H1 (cell line): ENCODE data around the gene CAMK2D. TPM values are rescaled to one million over a fixed set of nuclear protein-coding genes. Genes with fewer than 3 reads are reported as not detected.

ENCODE experiments used
- CTCF ChIA-PET: fragments of 300-600 bp; sonication (Branson Sonifier 250); formaldehyde crosslinking; loops from one replicate; lab custom pipeline; 2021; ENCODE audit not compliant: partially characterized antibody; lab: Charles Lee
- POLR2A ChIA-PET: fragments of 300-600 bp; sonication (Branson Sonifier 250); formaldehyde crosslinking; loops from one replicate; lab custom pipeline; 2021; ENCODE audit warnings: inconsistent platforms; ENCODE audit not compliant: partially characterized antibody; lab: Charles Lee
- DNase-seq, 2 experiments: peaks; one replicate each; pipeline versions ENCODE4 v3.0.0 to v3.0.0-alpha.2; 2010 to 2022; ENCODE audit warnings: low spot score in 2 of 2, low read depth in 1 of 2, mixed read lengths in 1 of 2
- FAIRE-seq: peaks from 2 replicates; lab custom pipeline; 2011; peaks lifted over from hg19 to GRCh38; lab: Jason Lieb, UNC
- H2AFZ ChIP-seq: 2 replicates; pipeline ENCODE4 v1.8.1; 2012; ENCODE audit warnings: low read length, inconsistent platforms
- H2AK5ac ChIP-seq: 2 replicates; pipeline ENCODE4 v1.6.1; 2013; ENCODE audit warnings: low read depth, low read length
- H2BK120ac ChIP-seq: replicated peaks from 2 replicates; pipeline ENCODE3; 2013; ENCODE audit warnings: low read depth, low read length, inconsistent platforms
- H2BK12ac ChIP-seq: 2 replicates; pipeline ENCODE4 v1.6.1; 2013; ENCODE audit warnings: low read depth, low read length
- H2BK15ac ChIP-seq: 2 replicates; pipeline ENCODE4 v1.6.1; 2013; ENCODE audit warnings: low read length
- H2BK20ac ChIP-seq: 2 replicates; pipeline ENCODE4 v1.6.1; 2013; ENCODE audit warnings: low read length
- H2BK5ac ChIP-seq: 2 replicates; pipeline ENCODE4 v1.6.1; 2013; ENCODE audit warnings: low read depth, low read length
- H3K14ac ChIP-seq: 2 replicates; pipeline ENCODE4 v1.6.1; 2013; ENCODE audit warnings: inconsistent platforms; ENCODE audit not compliant: insufficient read length
- H3K18ac ChIP-seq: 2 replicates; pipeline ENCODE4 v1.6.1; 2013; ENCODE audit warnings: low read length; ENCODE audit errors: extremely low read depth
- H3K23ac ChIP-seq: 2 replicates; pipeline ENCODE4 v1.6.1; 2013; ENCODE audit warnings: inconsistent platforms; ENCODE audit not compliant: insufficient read length
- H3K23me2 ChIP-seq: 2 replicates; pipeline ENCODE4 v1.6.1; 2013; ENCODE audit warnings: low read depth, low read length
- H3K27ac ChIP-seq: 2 replicates; pipeline ENCODE4 v1.6.1; 2011; ENCODE audit warnings: low read depth, low read length, inconsistent platforms
- H3K27me3 ChIP-seq, 4 experiments: replicated peaks in 1 of 4; 1 replicate in 1 of 4; 2 replicates in 3 of 4; pipeline versions ENCODE4 v1.6.1 to v1.8.1; 2011 to 2013; ENCODE audit warnings: low read length in 3 of 4, mild to moderate bottlenecking in 3 of 4, inconsistent platforms in 2 of 4, mixed read lengths in 2 of 4, moderate library complexity in 1 of 4; ENCODE audit not compliant: control insufficient read depth in 3 of 4, insufficient read depth in 3 of 4; ENCODE audit errors: extremely low read depth in 1 of 4
- H3K36me3 ChIP-seq, 4 experiments: 2 replicates each; pipeline versions ENCODE4 v1.6.1 to v1.8.1; 2011 to 2013; ENCODE audit warnings: mild to moderate bottlenecking in 4 of 4, low read length in 3 of 4, moderate library complexity in 2 of 4, control low read depth in 1 of 4, inconsistent platforms in 1 of 4; ENCODE audit not compliant: insufficient read depth in 4 of 4, control insufficient read depth in 2 of 4
- H3K4ac ChIP-seq: replicated peaks from 2 replicates; pipeline ENCODE3; 2013; ENCODE audit warnings: low read length, low read depth, mixed read lengths, inconsistent platforms; ENCODE audit not compliant: insufficient read length
- H3K4me1 ChIP-seq, 4 experiments: replicated peaks in 1 of 4; 1 replicate in 1 of 4; 2 replicates in 3 of 4; pipeline versions ENCODE4 v1.6.1 to v1.8.1; 2011 to 2013; ENCODE audit warnings: low read length in 3 of 4, inconsistent platforms in 2 of 4, mixed read lengths in 1 of 4; ENCODE audit not compliant: insufficient read depth in 4 of 4, control insufficient read depth in 3 of 4
- H3K4me2 ChIP-seq, 2 experiments: 2 replicates each; pipeline versions ENCODE4 v1.6.1 to v1.8.1; 2011 to 2013; ENCODE audit warnings: low read depth in 2 of 2, low read length in 2 of 2, control low read depth in 1 of 2, inconsistent platforms in 1 of 2, mild to moderate bottlenecking in 1 of 2; ENCODE audit not compliant: insufficient read depth in 1 of 2
- H3K4me3 ChIP-seq, 4 experiments: fragments of 200-600, 300-600 bp in 1 of 4; sonication (generic), shearing (Covaris generic), sonication (Bioruptor Twin) in 1 of 4; 2 replicates each; pipeline versions ENCODE4 v1.5.1 to v1.8.1; 2011 to 2016; ENCODE audit warnings: low read length in 4 of 4, low read depth in 3 of 4, control low read depth in 2 of 4, inconsistent platforms in 2 of 4, mild to moderate bottlenecking in 2 of 4, mixed read lengths in 1 of 4, moderate library complexity in 1 of 4; ENCODE audit not compliant: insufficient read depth in 2 of 4; ENCODE audit errors: extremely low read depth in 1 of 4
- H3K56ac ChIP-seq: replicated peaks from 2 replicates; pipeline ENCODE3; 2013; ENCODE audit warnings: low read depth, mild to moderate bottlenecking, mixed read lengths, low read length, inconsistent platforms; ENCODE audit not compliant: insufficient read length
- H3K79me1 ChIP-seq: 2 replicates; pipeline ENCODE4 v1.6.1; 2013; ENCODE audit warnings: low read depth, low read length, control low read depth
- H3K79me2 ChIP-seq, 2 experiments: 2 replicates each; pipeline versions ENCODE4 v1.6.1 to v1.8.1; 2012 to 2013; ENCODE audit warnings: low read length in 2 of 2, mild to moderate bottlenecking in 2 of 2, inconsistent platforms in 1 of 2; ENCODE audit not compliant: insufficient read depth in 2 of 2, control insufficient read depth in 1 of 2
- H3K9ac ChIP-seq, 4 experiments: replicated peaks in 1 of 4; 1 replicate in 1 of 4; 2 replicates in 3 of 4; pipeline versions ENCODE4 v1.6.1 to v1.8.1; 2011 to 2013; ENCODE audit warnings: low read depth in 3 of 4, low read length in 3 of 4, control low read depth in 2 of 4, mild to moderate bottlenecking in 2 of 4, moderate library complexity in 2 of 4, inconsistent platforms in 1 of 4; ENCODE audit errors: extremely low read depth in 1 of 4
- H3K9me3 ChIP-seq, 2 experiments: 2 replicates each; pipeline versions ENCODE4 v1.6.1 to v1.8.1; 2012 to 2013; ENCODE audit warnings: mild to moderate bottlenecking in 2 of 2, moderate library complexity in 2 of 2, control low read depth in 1 of 2, inconsistent platforms in 1 of 2, low read depth in 1 of 2, low read length in 1 of 2, mixed read lengths in 1 of 2; ENCODE audit not compliant: insufficient read depth in 2 of 2
- H4K20me1 ChIP-seq, 2 experiments: replicated peaks in 1 of 2; 2 replicates each; pipeline versions ENCODE3 to v1.8.1; 2011 to 2013; ENCODE audit warnings: inconsistent platforms in 2 of 2, low read length in 2 of 2, mild to moderate bottlenecking in 1 of 2; ENCODE audit not compliant: insufficient read depth in 2 of 2, control insufficient read depth in 1 of 2
- H4K5ac ChIP-seq: 2 replicates; pipeline ENCODE4 v1.6.1; 2013; ENCODE audit warnings: low read length, low read depth, mixed read lengths, inconsistent platforms; ENCODE audit not compliant: insufficient read length
- H4K8ac ChIP-seq: 2 replicates; pipeline ENCODE4 v1.8.0; 2013; ENCODE audit warnings: mild to moderate bottlenecking, moderate library complexity, low read length, inconsistent platforms; ENCODE audit not compliant: insufficient read depth; ENCODE audit errors: extremely low read depth
- H4K91ac ChIP-seq: replicated peaks from 2 replicates; pipeline ENCODE3; 2013; ENCODE audit warnings: low read length, mixed read lengths, inconsistent platforms; ENCODE audit not compliant: insufficient read length
- CBX5 ChIP-seq: fragments of 300-800, 300-1000 bp; sonication (generic); IDR thresholded peaks from 2 replicates; pipeline ENCODE4 v1.7.1; 2016; ENCODE audit warnings: antibody characterized with exemption, low read length, low read depth
- CEBPB ChIP-seq: IDR thresholded peaks from 2 replicates; pipeline ENCODE4 v1.6.1; 2012; ENCODE audit warnings: low read depth, low read length
- CHD2 ChIP-seq: IDR thresholded peaks from 2 replicates; pipeline ENCODE4 v1.6.1; 2012; ENCODE audit warnings: low read length, improper control_type of control experiment
- GTF2F1 ChIP-seq: IDR thresholded peaks from 2 replicates; pipeline ENCODE4 v1.6.1; 2012; ENCODE audit warnings: low read depth, low read length, improper control_type of control experiment, borderline replicate concordance
- HDAC6 ChIP-seq: IDR thresholded peaks from one replicate; pipeline ENCODE4 v1.7.1; 2012; ENCODE audit warnings: low read depth, mild to moderate bottlenecking, inconsistent platforms, low read length, moderate library complexity
- NANOG ChIP-seq: IDR thresholded peaks from 2 replicates; pipeline ENCODE4 v1.6.1; 2011; ENCODE audit warnings: low read length, low read depth, mild to moderate bottlenecking, inconsistent platforms; ENCODE audit not compliant: insufficient read depth, poor library complexity, severe bottlenecking
- SUZ12 ChIP-seq: fragments of 200-600 bp; sonication (generic); IDR thresholded peaks from 2 replicates; pipeline ENCODE4 v1.6.1; 2012; ENCODE audit warnings: mild to moderate bottlenecking, inconsistent platforms, low read length, moderate library complexity, mixed read lengths
- WGBS, 2 experiments: shearing (Covaris generic) in 1 of 2; methylation state at CpG; one replicate each; pipeline versions ENCODE4 v1.1.6 to v1.1.7; 2013 to 2015; ENCODE audit warnings: low lambda C conversion rate in 2 of 2, mixed read lengths in 2 of 2, inconsistent platforms in 1 of 2, low coverage in 1 of 2, missing lambda C conversion rate in 1 of 2; ENCODE audit not compliant: insufficient replicate concordance in 2 of 2, insufficient coverage in 1 of 2, insufficient read length in 1 of 2; ENCODE audit errors: extremely low coverage in 1 of 2, missing lambda C conversion rate in 1 of 2; 5-methylcytosine and 5-hydroxymethylcytosine counted together
- polyA plus RNA-seq, 7 experiments: library from polyadenylated mRNA; depleted of rRNA in 3 of 7; stranded (reverse) in 5 of 7; unstranded in 2 of 7; fragments of >200 nt in 5 of 7; fragments of 200-250 nt in 2 of 7; gene quantifications; 1 replicate in 5 of 7; 2 replicates in 1 of 7; 4 replicates in 1 of 7; pipeline versions ENCODE4 v1.2.1 to v1.2.3, GENCODE V29; 2011 to 2013; ENCODE audit warnings: missing spikeins in 2 of 7, mixed read lengths in 2 of 7
- total RNA-seq: library from RNA; stranded (reverse); fragmentation: NEBNext Ultra II Directional; extraction: Animal tissue kit (Norgen Biotek cat#: 25700); gene quantifications from 2 replicates; pipeline ENCODE4 v1.2.1, GENCODE V29; 2021
- TF ChIP-seq, protein P1 (sequence below): IDR thresholded peaks from 2 replicates; pipeline ENCODE4 v1.6.1; 2012; ENCODE audit warnings: low read length, inconsistent platforms
- TF ChIP-seq, protein P2 (sequence below), 3 experiments: IDR thresholded peaks; 1 replicate in 2 of 3; 2 replicates in 1 of 3; pipeline versions ENCODE4 v1.5.1 to v1.6.1; 2011; ENCODE audit warnings: low read length in 3 of 3, mild to moderate bottlenecking in 3 of 3, inconsistent platforms in 2 of 3, low read depth in 1 of 3, moderate library complexity in 1 of 3; ENCODE audit not compliant: insufficient read depth in 1 of 3; ENCODE audit errors: control extremely low read depth in 1 of 3

Gene CAMK2D
- total and polyA plus RNA-seq, 2 of the 8 experiments (the other 6 are each of a cell fraction or from before 2014, with no cell fraction given) = 3.2 to 7.0 TPM

DNA sequence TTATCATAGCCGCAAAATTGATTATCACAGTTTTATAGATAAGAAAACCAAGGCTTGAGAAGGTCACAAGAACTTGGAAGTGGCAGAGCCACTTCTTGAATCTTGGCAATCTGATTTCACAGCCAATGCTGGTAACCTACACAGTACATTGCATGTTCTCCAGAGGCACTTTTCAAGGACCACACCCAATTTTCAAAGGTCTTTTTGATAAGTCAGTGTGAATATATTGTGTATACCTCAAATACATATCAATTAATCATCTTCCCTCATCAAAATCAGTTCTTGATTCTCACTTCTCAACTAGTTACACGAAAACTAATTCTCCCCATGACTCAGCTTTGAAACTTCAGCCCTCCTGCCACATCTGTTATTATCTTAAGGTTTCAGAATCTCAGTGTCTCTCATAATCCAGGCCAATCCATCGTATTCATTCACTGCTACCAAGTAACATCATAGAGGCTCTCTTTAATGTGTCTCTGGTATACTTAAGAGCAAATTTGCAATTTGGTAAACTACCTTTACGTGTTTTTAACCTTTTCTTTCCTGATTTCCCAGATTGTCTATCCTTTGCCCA lies 16.8 kb downstream of the CAMK2D start:
- TF ChIP-seq HDAC6 = no peak
- no peak for TF ChIP-seq GTF2F1
- TF ChIP-seq, protein P1, sequence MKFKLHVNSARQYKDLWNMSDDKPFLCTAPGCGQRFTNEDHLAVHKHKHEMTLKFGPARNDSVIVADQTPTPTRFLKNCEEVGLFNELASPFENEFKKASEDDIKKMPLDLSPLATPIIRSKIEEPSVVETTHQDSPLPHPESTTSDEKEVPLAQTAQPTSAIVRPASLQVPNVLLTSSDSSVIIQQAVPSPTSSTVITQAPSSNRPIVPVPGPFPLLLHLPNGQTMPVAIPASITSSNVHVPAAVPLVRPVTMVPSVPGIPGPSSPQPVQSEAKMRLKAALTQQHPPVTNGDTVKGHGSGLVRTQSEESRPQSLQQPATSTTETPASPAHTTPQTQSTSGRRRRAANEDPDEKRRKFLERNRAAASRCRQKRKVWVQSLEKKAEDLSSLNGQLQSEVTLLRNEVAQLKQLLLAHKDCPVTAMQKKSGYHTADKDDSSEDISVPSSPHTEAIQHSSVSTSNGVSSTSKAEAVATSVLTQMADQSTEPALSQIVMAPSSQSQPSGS = no peak
- TF ChIP-seq CEBPB = no peak
- no peak for TF ChIP-seq CBX5
- TF ChIP-seq, protein P2, sequence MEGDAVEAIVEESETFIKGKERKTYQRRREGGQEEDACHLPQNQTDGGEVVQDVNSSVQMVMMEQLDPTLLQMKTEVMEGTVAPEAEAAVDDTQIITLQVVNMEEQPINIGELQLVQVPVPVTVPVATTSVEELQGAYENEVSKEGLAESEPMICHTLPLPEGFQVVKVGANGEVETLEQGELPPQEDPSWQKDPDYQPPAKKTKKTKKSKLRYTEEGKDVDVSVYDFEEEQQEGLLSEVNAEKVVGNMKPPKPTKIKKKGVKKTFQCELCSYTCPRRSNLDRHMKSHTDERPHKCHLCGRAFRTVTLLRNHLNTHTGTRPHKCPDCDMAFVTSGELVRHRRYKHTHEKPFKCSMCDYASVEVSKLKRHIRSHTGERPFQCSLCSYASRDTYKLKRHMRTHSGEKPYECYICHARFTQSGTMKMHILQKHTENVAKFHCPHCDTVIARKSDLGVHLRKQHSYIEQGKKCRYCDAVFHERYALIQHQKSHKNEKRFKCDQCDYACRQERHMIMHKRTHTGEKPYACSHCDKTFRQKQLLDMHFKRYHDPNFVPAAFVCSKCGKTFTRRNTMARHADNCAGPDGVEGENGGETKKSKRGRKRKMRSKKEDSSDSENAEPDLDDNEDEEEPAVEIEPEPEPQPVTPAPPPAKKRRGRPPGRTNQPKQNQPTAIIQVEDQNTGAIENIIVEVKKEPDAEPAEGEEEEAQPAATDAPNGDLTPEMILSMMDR (IDR thresholded peaks at IDR 0.05; ENCODE audit: control extremely low read depth in 1 of 3, insufficient read depth in 1 of 3, low read depth in 1 of 3, low read length in 3 of 3) = no peak
- no peak for TF ChIP-seq CHD2
- no peak for TF ChIP-seq NANOG
- TF ChIP-seq SUZ12 = no peak
- TF ChIP-seq, all 59 proteins: peak for 0
- H3K79me1 ChIP-seq = no peaks in the 10 kb centered on the region
- H3K4me3 ChIP-seq = no peak overlapping the region
- no peak overlapping the region for H3K18ac ChIP-seq
- H2BK5ac ChIP-seq = no peak overlapping the region
- DNase-seq (no peak), FAIRE-seq (no peak)
- H3K79me2 ChIP-seq = no peaks in the 10 kb centered on the region
- ChIA-PET CTCF (no interaction called here), POLR2A (no interaction called here)
- H3K14ac ChIP-seq = no peak overlapping the region
- H2AFZ ChIP-seq = no peak overlapping the region
- H3K9me3 ChIP-seq = no peaks in the 10 kb centered on the region
- H3K36me3 ChIP-seq = no peaks in the 10 kb centered on the region
- H3K23me2 ChIP-seq = no peaks in the 10 kb centered on the region; the same call in 1 of the 2 replicates
- H3K56ac ChIP-seq = no peak overlapping the region
- no peaks in the 10 kb centered on the region for H4K20me1 ChIP-seq
- no peak overlapping the region for H3K27ac ChIP-seq
- H3K4me1 ChIP-seq = no peaks in the 10 kb centered on the region; a peak in 1 of 7 replicates
- WGBS, 2 experiments = 95 to 100% methylated on average over 1 to 4 of the region's 4 CpGs
- no peak overlapping the region for H2BK15ac ChIP-seq
- H3K4ac ChIP-seq = no peak overlapping the region
- H4K5ac ChIP-seq = no peak overlapping the region
- no peak overlapping the region for H4K8ac ChIP-seq
- no peak overlapping the region for H3K4me2 ChIP-seq
- H2AK5ac ChIP-seq = no peak overlapping the region
- H2BK12ac ChIP-seq = no peak overlapping the region
- no peak overlapping the region for H3K9ac ChIP-seq
- no peak overlapping the region for H4K91ac ChIP-seq
- no peaks in the 10 kb centered on the region for H3K27me3 ChIP-seq
- H3K23ac ChIP-seq = no peak overlapping the region
- no peak overlapping the region for H2BK120ac ChIP-seq
- no peak overlapping the region for H2BK20ac ChIP-seq
